GM12878 (cell line): Measurements from ENCODE around the gene COL4A1. TPM values are rescaled to one million over a fixed set of nuclear protein-coding genes. Genes with fewer than 3 reads are reported as not detected.
"Not testable (repeated sequence)": the region's sequence is repeated elsewhere in the genome, so short reads cannot be mapped to it uniquely, and the experiment has no call there.

ENCODE experiments used
- ATAC-seq: fragments of 200-7000 bp; cut with Tn5 transposase; 3 replicates; pipeline ENCODE4 v1.9.1; 2020; ENCODE audit warnings: mild to moderate bottlenecking, moderate library complexity
- BruUV-seq: library from RNA; stranded (reverse); fragments of 400-500 nt; replicated peaks from 2 replicates; lab custom pipeline; 2021; lab: Mats Ljungman, UMichigan
- CTCF ChIA-PET: fragments of 300-600 bp; sonication (Branson Sonifier 250); formaldehyde crosslinking; extraction: SDS; loops from one replicate; lab custom pipeline; 2021; ENCODE audit warnings: inconsistent platforms; lab: Yijun Ruan, JAX
- POLR2A ChIA-PET: fragments of 350-600 bp; formaldehyde crosslinking; extraction: SDS; loops from one replicate; lab custom pipeline; 2021; ENCODE audit warnings: inconsistent platforms; lab: Charles Lee
- RAD21 ChIA-PET: fragments of 300-600 bp; sonication (Branson Sonifier 250); formaldehyde crosslinking; loops from one replicate; lab custom pipeline; 2023; ENCODE audit warnings: antibody characterized with exemption; ENCODE audit not compliant: unreplicated experiment; lab: Charles Lee
- SMC1A ChIA-PET: fragments of 300-600 bp; sonication (Branson Sonifier 250); formaldehyde crosslinking; loops from one replicate; lab custom pipeline; 2023; ENCODE audit not compliant: unreplicated experiment, uncharacterized antibody; lab: Charles Lee
- DNase-seq: peaks from one replicate; pipeline ENCODE4 v3.0.0-alpha.2; 2011; ENCODE audit warnings: low read depth, low spot score
- FAIRE-seq: peaks from 3 replicates; lab custom pipeline; 2011; peaks lifted over from hg19 to GRCh38; lab: Jason Lieb, UNC
- H2AFZ ChIP-seq: 2 replicates; pipeline ENCODE4 v1.6.0; 2011; ENCODE audit warnings: low read depth, low read length, control low read depth; ENCODE audit not compliant: control insufficient read depth
- H3K27ac ChIP-seq: 2 replicates; pipeline ENCODE4 v1.5.1; 2011; ENCODE audit warnings: control low read depth; ENCODE audit not compliant: control insufficient read depth, insufficient read depth
- H3K27me3 ChIP-seq, 2 experiments: replicated peaks in 1 of 2; 2 replicates each; pipeline versions ENCODE4 v1.6.0 to v1.6.1; 2011; ENCODE audit warnings: low read length in 1 of 2; ENCODE audit not compliant: control insufficient read depth in 2 of 2, insufficient read depth in 2 of 2
- H3K36me3 ChIP-seq, 2 experiments: 2 replicates each; pipeline ENCODE4 v1.5.1; 2011; ENCODE audit warnings: low read length in 1 of 2; ENCODE audit not compliant: control insufficient read depth in 2 of 2, insufficient read depth in 2 of 2
- H3K4me1 ChIP-seq: 2 replicates; pipeline ENCODE4 v1.6.1; 2011; ENCODE audit warnings: mild to moderate bottlenecking, low read length, moderate library complexity, mixed read lengths; ENCODE audit not compliant: control insufficient read depth, insufficient read depth
- H3K4me2 ChIP-seq: 2 replicates; pipeline ENCODE4 v1.6.0; 2011; ENCODE audit warnings: control low read depth; ENCODE audit not compliant: control insufficient read depth, insufficient read depth
- H3K4me3 ChIP-seq: fragments of 200-600 bp; sonication (generic); 2 replicates; pipeline ENCODE4 v1.5.1; 2016
- H3K79me2 ChIP-seq: 2 replicates; pipeline ENCODE4 v1.6.0; 2011; ENCODE audit warnings: low read length; ENCODE audit not compliant: control insufficient read depth, insufficient read depth
- H3K9ac ChIP-seq: 2 replicates; pipeline ENCODE4 v1.8.0; 2011; ENCODE audit warnings: low read length, control low read depth, mixed read lengths; ENCODE audit not compliant: control insufficient read depth, insufficient read depth
- H3K9me3 ChIP-seq: replicated peaks from 3 replicates; pipeline ENCODE4 v1.5.1; 2011; ENCODE audit warnings: mild to moderate bottlenecking, low read length; ENCODE audit not compliant: control insufficient read depth, insufficient read depth
- H4K20me1 ChIP-seq: 2 replicates; pipeline ENCODE4 v1.6.0; 2011; ENCODE audit not compliant: control insufficient read depth, insufficient read depth
- CBFB ChIP-seq: IDR thresholded peaks from 2 replicates; pipeline ENCODE4 v1.6.1; 2016; ENCODE audit warnings: antibody characterized with exemption, low read depth
- ELK1 ChIP-seq: IDR thresholded peaks from 2 replicates; pipeline ENCODE4 v1.6.1; 2012; ENCODE audit warnings: low read depth, low read length, improper control_type of control experiment
- EP300 ChIP-seq, 2 experiments: fragments of 150-350 bp in 1 of 2; IDR thresholded peaks; 2 replicates each; pipeline ENCODE4 v1.6.1; 2011 to 2012; ENCODE audit warnings: low read depth in 2 of 2, low read length in 2 of 2, borderline replicate concordance in 1 of 2, improper control_type of control experiment in 1 of 2, inconsistent platforms in 1 of 2; ENCODE audit not compliant: control insufficient read depth in 1 of 2
- KAT2A ChIP-seq: conservative IDR thresholded peaks from 2 replicates; pipeline ENCODE4 v1.6.1; 2011; ENCODE audit warnings: low read depth, low read length; ENCODE audit not compliant: control insufficient read depth
- SMC3 ChIP-seq: IDR thresholded peaks from 2 replicates; pipeline ENCODE4 v1.6.1; 2011; ENCODE audit warnings: low read length, improper control_type of control experiment, borderline replicate concordance
- SPI1 ChIP-seq: IDR thresholded peaks from 2 replicates; pipeline ENCODE4 v1.6.1; 2011; ENCODE audit warnings: low read depth, mild to moderate bottlenecking, low read length, moderate library complexity, borderline replicate concordance; ENCODE audit not compliant: insufficient read depth
- TCF12 ChIP-seq: IDR thresholded peaks from 2 replicates; pipeline ENCODE4 v1.6.1; 2011; ENCODE audit warnings: low read depth, mild to moderate bottlenecking, low read length
- USF1 ChIP-seq: IDR thresholded peaks from 2 replicates; pipeline ENCODE4 v1.6.1; 2011; ENCODE audit warnings: borderline replicate concordance, low read depth, mild to moderate bottlenecking, moderate library complexity, mixed read lengths, low read length; ENCODE audit not compliant: insufficient read depth; ENCODE audit errors: extremely low read length
- WGBS: methylation state at CpG from one replicate; pipeline ENCODE4 v1.1.6; 2016; ENCODE audit warnings: low lambda C conversion rate; ENCODE audit not compliant: insufficient replicate concordance, insufficient coverage; ENCODE audit errors: missing lambda C conversion rate; 5-methylcytosine and 5-hydroxymethylcytosine counted together
- in situ Hi-C: fragments of 300-500 bp; cut with MboI; formaldehyde crosslinking; loops from 9 replicates; pipeline ENCODE4 v1.14.3; 2018; ENCODE audit warnings: mixed read lengths
- intact Hi-C: fragments of 100-400 bp; cut with micrococcal nuclease; formaldehyde crosslinking; loops from one replicate; pipeline ENCODE4 v1.14.2; 2022; ENCODE audit not compliant: unreplicated experiment
- polyA plus RNA-seq, 11 experiments: library from polyadenylated mRNA; depleted of rRNA in 4 of 11; unstranded in 6 of 11; stranded (reverse) in 5 of 11; fragments of >200 nt; fragmentation: Nextera tagmentation in 4 of 11; fragmentation: Illumina TruSeq in 1 of 11; extraction: Ambion mirVana in 4 of 11; extraction: Trizol in 1 of 11; gene quantifications; 1 replicate in 1 of 11; 2 replicates in 10 of 11; pipeline versions ENCODE4 v1.2.1 to v1.2.3, GENCODE V29; 2011 to 2016; ENCODE audit warnings: inconsistent platforms in 2 of 11, missing spikeins in 2 of 11, low read depth in 1 of 11
- total RNA-seq, 4 experiments: library from RNA; depleted of rRNA in 3 of 4; stranded (reverse); fragments of >200 nt in 3 of 4; fragmentation: Illumina TruSeq in 1 of 4; extraction: Trizol in 1 of 4; gene quantifications; 2 replicates each; pipeline versions ENCODE4 v1.2.1 to v1.2.3, GENCODE V29; 2013 to 2021

Gene COL4A1
- total and polyA plus RNA-seq, 10 of the 15 experiments (the other 5 are each of a cell fraction or from before 2014, with no cell fraction given), result 0.07 to 0.31 (median 0.13) TPM; not detected in 6

GRCh38 chr13:110322828-110323171 is 15.8 kb upstream of the COL4A1 start (continued):
- no peak for TF ChIP-seq EP300 (IDR thresholded peaks at IDR 0.05; ENCODE audit: borderline replicate concordance in 1 of 2, control insufficient read depth in 1 of 2, low read depth in 2 of 2, low read length in 2 of 2)
- TF ChIP-seq, all 136 proteins: peak for 0

DNA sequence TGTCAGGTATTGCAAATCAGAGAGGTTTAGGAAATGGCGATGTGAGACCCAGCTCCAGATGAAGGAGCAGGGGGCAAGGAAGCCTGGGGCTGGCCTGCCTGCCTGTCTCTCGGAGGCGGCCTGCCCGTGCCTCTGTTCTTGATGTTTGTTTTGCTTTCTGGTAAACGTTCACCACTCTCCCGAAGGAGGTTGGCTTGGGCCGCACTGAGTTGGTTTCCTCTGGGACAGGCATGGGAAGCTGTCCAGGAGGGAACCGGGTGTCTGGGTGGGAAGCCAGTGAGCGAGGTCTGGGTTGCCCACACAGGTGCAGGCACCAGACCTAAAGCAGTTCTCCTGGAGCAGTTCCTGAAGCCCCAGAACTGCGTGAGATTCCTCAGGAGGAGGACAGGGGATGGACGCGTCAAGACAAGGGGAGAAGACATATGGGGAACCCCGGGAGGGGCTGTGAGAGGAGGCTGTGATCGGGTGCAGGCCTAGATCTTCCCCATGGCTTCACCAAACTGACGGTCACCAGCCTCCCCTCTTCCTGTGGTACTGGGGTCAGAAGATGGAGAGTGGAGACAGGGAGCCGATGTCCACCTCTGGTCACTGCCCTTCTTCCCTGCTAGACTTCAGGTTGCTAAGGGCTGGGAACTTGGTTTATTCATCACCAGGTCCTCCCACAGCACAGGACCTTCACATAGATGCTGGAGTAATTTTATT is 15.3 kb upstream of the COL4A1 start:
- H3K4me3 ChIP-seq, result no peak overlapping the region
- DNase-seq, result no peak
- BruUV-seq, result no TSS peak
- in situ Hi-C loops (no loop called here), intact Hi-C loops (no loop called here)
- no peaks in the 10 kb centered on the region for H3K79me2 ChIP-seq
- H4K20me1 ChIP-seq, result no peaks in the 10 kb centered on the region
- H3K27ac ChIP-seq, result no peak overlapping the region
- 23% methylated on average over 16 of the region's 16 CpGs for WGBS
- H3K4me2 ChIP-seq, result no peak overlapping the region
- ChIA-PET SMC1A (interaction anchor here (1.3 kb wide), 1 partner anchor 90 kb away, joined by 3 read pairs; no protein-coding TSS in a partner anchor), CTCF (interaction anchor here (1.2 kb wide), 1 partner anchor 10 kb away, joined by 5 read pairs; no protein-coding TSS in a partner anchor), POLR2A (no interaction called here), RAD21 (no interaction called here)
- H3K9me3 ChIP-seq, result no peaks in the 10 kb centered on the region
- no peak for ATAC-seq
- H3K36me3 ChIP-seq, result no peaks in the 10 kb centered on the region
- no peaks in the 10 kb centered on the region; a peak in 2 of 4 replicates for H3K27me3 ChIP-seq
- no peak overlapping the region for H2AFZ ChIP-seq
- no peak for TF ChIP-seq SMC3
- no peak for TF ChIP-seq CBFB
- no peak for TF ChIP-seq ELK1
- TF ChIP-seq USF1, result no peak
- TF ChIP-seq TCF12, result no peak
- TF ChIP-seq KAT2A, result no peak
- TF ChIP-seq SPI1, result no peak
- H3K9ac ChIP-seq, result no peak overlapping the region
- no peaks in the 10 kb centered on the region for H3K4me1 ChIP-seq
- FAIRE-seq, result no peak

DNA sequence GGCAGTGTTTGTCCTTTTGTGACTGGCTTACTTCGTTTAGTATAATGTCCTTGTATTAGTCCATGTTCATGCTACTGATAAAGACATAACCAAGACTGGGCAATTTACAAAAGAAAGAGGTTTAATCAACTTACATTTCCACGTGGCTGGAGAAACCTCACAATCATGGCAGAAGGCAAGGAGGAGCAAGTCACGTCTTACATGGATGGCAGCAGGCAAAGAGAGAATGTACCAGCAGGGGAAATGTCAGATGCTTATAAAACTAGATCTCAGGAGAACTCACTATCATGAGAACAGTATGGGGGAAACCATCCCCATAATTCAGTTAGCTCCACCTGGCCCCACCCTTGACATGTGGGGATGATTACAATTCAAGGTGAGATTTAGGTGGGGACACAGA is 14.6 kb upstream of the COL4A1 start:
- H4K20me1 ChIP-seq, SMC1A ChIA-PET, CTCF ChIA-PET, intact Hi-C loops, H3K36me3 ChIP-seq, POLR2A ChIA-PET, H3K4me2 ChIP-seq, H3K27ac ChIP-seq, DNase-seq, H3K4me3 ChIP-seq, BruUV-seq, H2AFZ ChIP-seq, ATAC-seq, H3K79me2 ChIP-seq, FAIRE-seq, H3K9ac ChIP-seq, H3K9me3 ChIP-seq, H3K4me1 ChIP-seq, H3K27me3 ChIP-seq, RAD21 ChIA-PET, in situ Hi-C loops: not testable (repeated sequence)
- 0% methylated on average over 3 of the region's 3 CpGs for WGBS
